PC-9 (cell line): ENCODE results near the gene SPRED2.

ENCODE experiments used
- EZH2 ChIP-seq: fragments of 200-600 bp; sonication (generic); IDR thresholded peaks from 2 replicates; pipeline ENCODE4 v1.8.0; 2017; ENCODE audit warnings: antibody characterized with exemption, low read depth
- TF ChIP-seq, protein P1 (sequence below): fragments of 200-600 bp; sonication (generic); conservative IDR thresholded peaks from 2 replicates; pipeline ENCODE4 v1.6.1; 2017; ENCODE audit warnings: mixed run types, antibody characterized with exemption, mild to moderate bottlenecking, moderate library complexity

- TF ChIP-seq, protein P1, sequence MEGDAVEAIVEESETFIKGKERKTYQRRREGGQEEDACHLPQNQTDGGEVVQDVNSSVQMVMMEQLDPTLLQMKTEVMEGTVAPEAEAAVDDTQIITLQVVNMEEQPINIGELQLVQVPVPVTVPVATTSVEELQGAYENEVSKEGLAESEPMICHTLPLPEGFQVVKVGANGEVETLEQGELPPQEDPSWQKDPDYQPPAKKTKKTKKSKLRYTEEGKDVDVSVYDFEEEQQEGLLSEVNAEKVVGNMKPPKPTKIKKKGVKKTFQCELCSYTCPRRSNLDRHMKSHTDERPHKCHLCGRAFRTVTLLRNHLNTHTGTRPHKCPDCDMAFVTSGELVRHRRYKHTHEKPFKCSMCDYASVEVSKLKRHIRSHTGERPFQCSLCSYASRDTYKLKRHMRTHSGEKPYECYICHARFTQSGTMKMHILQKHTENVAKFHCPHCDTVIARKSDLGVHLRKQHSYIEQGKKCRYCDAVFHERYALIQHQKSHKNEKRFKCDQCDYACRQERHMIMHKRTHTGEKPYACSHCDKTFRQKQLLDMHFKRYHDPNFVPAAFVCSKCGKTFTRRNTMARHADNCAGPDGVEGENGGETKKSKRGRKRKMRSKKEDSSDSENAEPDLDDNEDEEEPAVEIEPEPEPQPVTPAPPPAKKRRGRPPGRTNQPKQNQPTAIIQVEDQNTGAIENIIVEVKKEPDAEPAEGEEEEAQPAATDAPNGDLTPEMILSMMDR = no peak
- no peak for TF ChIP-seq EZH2
These were observed 139.0 kb downstream of the SPRED2 start for GRCh38 chr2:65293376-65293775.
